ENCODE data around the gene MCC. TPM values are rescaled to one million over a fixed set of nuclear protein-coding genes. Genes with fewer than 3 reads are reported as not detected.

The MCC gene
- total RNA-seq, 1 donor from 2014 or later, result 18.9 TPM

- Mint-ChIP-seq H3K27ac (peak overlapping the region; percentile 73), H3K27me3 (no peaks in the 10 kb centered on the region), H3K36me3 (ENCODE audit: insufficient read depth) (peaks cover 6% of the 10 kb centered on the region), H3K4me1 (ENCODE audit: low read depth) (peaks cover 5% of the 10 kb centered on the region), H3K4me3 (ENCODE audit: low read depth) (no peak overlapping the region), H3K9me3 (ENCODE audit: low read depth) (no peaks in the 10 kb centered on the region)
- no peak for TF ChIP-seq CTCF (IDR thresholded peaks at IDR 0.05; ENCODE audit: unreplicated experiment)
- DNase-seq (ENCODE audit: low spot score, unreplicated experiment), result no peak
Measured at GRCh38 chr5:113105693-113106280, 382.5 kb downstream of the MCC start.

- no peak for TF ChIP-seq CTCF (IDR thresholded peaks at IDR 0.05; ENCODE audit: unreplicated experiment)
- Mint-ChIP-seq H3K27ac (no peak overlapping the region), H3K4me3 (ENCODE audit: low read depth) (no peak overlapping the region), H3K36me3 (ENCODE audit: insufficient read depth) (peaks cover 7% of the 10 kb centered on the region), H3K9me3 (ENCODE audit: low read depth) (no peaks in the 10 kb centered on the region), H3K27me3 (no peaks in the 10 kb centered on the region), H3K4me1 (ENCODE audit: low read depth) (peaks cover 2% of the 10 kb centered on the region)
- no peak for DNase-seq (ENCODE audit: low spot score, unreplicated experiment)
Measured at GRCh38 chr5:113103330-113103729, 384.9 kb downstream of the MCC start.

GRCh38 chr5:113102121-113102531 is 386.1 kb downstream of the MCC start:
- Mint-ChIP-seq H3K4me3 (ENCODE audit: low read depth) (no peak overlapping the region), H3K27ac (no peak overlapping the region), H3K9me3 (ENCODE audit: low read depth) (no peaks in the 10 kb centered on the region), H3K36me3 (ENCODE audit: insufficient read depth) (peaks cover 7% of the 10 kb centered on the region), H3K4me1 (ENCODE audit: low read depth) (peaks cover 2% of the 10 kb centered on the region), H3K27me3 (no peaks in the 10 kb centered on the region)
- DNase-seq (ENCODE audit: low spot score, unreplicated experiment), result no peak
- TF ChIP-seq CTCF (IDR thresholded peaks at IDR 0.05; ENCODE audit: unreplicated experiment), result no peak

- no peak overlapping the region for H3K27ac Mint-ChIP-seq
- no peak for DNase-seq (ENCODE audit: low spot score, unreplicated experiment)
- no peaks in the 10 kb centered on the region for H3K27me3 Mint-ChIP-seq
- no peaks in the 10 kb centered on the region for H3K4me1 Mint-ChIP-seq (ENCODE audit: low read depth)
- H3K9me3 Mint-ChIP-seq (ENCODE audit: low read depth), result no peaks in the 10 kb centered on the region
- H3K36me3 Mint-ChIP-seq (ENCODE audit: insufficient read depth), result peaks cover 5% of the 10 kb centered on the region
- H3K4me3 Mint-ChIP-seq (ENCODE audit: low read depth), result no peak overlapping the region
- TF ChIP-seq CTCF (IDR thresholded peaks at IDR 0.05; ENCODE audit: unreplicated experiment), result no peak
Measured at GRCh38 chr5:113100981-113101380, 387.3 kb downstream of the MCC start.

GRCh38 chr5:113099822-113100221 is 388.4 kb downstream of the MCC start:
- no peak for DNase-seq (ENCODE audit: low spot score, unreplicated experiment)
- H3K4me3 Mint-ChIP-seq (ENCODE audit: low read depth), result no peak overlapping the region
- no peaks in the 10 kb centered on the region for H3K4me1 Mint-ChIP-seq (ENCODE audit: low read depth)
- H3K9me3 Mint-ChIP-seq (ENCODE audit: low read depth), result no peaks in the 10 kb centered on the region
- no peaks in the 10 kb centered on the region for H3K27me3 Mint-ChIP-seq
- peaks cover 5% of the 10 kb centered on the region for H3K36me3 Mint-ChIP-seq (ENCODE audit: insufficient read depth)
- no peak overlapping the region for H3K27ac Mint-ChIP-seq
- no peak for TF ChIP-seq CTCF (IDR thresholded peaks at IDR 0.05; ENCODE audit: unreplicated experiment)

Data from progenitor cell of endocrine pancreas (in vitro differentiated cells).